ENCODE measurements around the gene MSN. TPM values are rescaled to one million over a fixed set of nuclear protein-coding genes. Genes with fewer than 3 reads are reported as not detected.

MSN gene
- total RNA-seq, 1 donor from 2014 or later = 802 TPM

GRCh38 chrX:65671966-65672365 lies 4.5 kb downstream of the MSN start:
- DNase-seq (ENCODE audit: extremely low read depth, low read depth, low spot score) = no peak

- DNase-seq (ENCODE audit: extremely low read depth, low read depth, low spot score) = no peak
Observed at GRCh38 chrX:65673857-65674203, 6.4 kb downstream of the MSN start.

- DNase-seq (ENCODE audit: extremely low read depth, low read depth, low spot score) = no peak
Observed at GRCh38 chrX:65674204-65674893, 6.9 kb downstream of the MSN start.

DNA sequence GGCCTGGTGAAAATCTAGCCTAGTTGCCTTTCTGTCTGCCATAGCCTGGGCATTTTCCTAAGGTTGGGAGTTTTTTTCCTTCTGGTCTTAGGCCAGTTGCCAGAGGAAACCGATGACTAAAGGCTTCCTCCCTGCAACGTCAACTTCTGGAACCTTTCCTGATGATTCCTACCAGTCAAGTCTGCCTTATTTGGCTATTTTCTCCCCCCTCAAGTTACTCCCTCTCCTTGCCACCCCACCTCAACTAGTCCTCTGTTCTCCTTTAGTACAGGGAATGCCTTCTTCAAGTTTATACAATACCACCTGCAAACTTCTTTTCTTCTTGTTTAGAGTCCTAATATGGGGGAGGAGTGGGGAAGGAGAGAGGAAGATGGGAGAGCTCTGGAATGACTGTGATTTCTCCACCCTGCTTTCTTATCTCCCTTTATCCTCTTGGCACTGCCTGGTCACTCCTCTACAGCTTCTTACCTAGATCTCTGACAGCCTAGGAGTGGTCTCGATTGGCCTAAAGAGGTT lies 10.6 kb downstream of the MSN start:
- peak; percentile 81 for DNase-seq (ENCODE audit: extremely low read depth, low read depth, low spot score)

DNA sequence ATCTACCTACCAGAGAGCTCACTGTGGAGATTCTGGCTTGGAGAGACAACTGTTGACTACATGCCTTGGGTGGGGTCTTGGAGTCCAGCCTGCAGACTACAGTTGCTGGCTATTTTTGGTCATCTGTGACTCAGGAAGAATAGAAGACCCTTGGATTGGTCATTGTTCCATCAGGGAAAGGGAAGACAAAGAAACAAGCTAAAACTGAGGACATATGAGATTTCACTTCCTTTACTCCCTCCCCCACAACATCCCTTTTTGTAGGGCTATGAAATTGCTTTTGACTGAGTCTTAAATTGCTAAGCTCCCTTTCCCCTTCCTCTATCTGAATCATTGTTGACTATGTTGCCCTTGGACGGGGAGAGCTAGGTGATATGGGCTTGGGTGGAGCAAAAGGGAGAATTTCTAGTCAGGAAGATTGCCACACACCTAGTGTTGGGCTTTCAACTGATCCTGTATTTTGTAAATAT lies 11.7 kb downstream of the MSN start:
- DNase-seq (ENCODE audit: extremely low read depth, low read depth, low spot score) = peak; percentile 55

GRCh38 chrX:65681810-65682209 lies 14.4 kb downstream of the MSN start:
- DNase-seq (ENCODE audit: extremely low read depth, low read depth, low spot score) = no peak

DNA sequence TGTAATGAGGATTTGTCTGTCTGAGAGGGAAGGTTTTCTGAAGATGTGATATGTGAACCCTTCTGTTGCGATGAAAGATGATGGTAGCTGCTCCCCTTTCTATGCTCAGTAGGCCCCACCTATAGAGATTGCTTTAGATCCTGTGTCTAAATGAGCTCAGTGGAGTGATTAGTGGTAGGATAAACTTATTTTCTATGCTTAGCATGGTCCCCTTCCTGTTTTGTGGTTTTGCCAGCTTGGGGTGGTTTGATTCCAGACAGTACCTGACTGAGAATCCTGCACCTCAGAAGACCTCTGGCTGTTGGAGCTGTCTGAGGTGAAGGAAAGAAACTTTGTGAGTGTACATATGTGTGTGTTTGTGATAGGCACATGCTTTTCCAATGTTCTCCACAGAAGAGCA lies 17.7 kb downstream of the MSN start:
- no peak for DNase-seq (ENCODE audit: extremely low read depth, low read depth, low spot score)

GRCh38 chrX:65686236-65686635 lies 18.8 kb downstream of the MSN start:
- DNase-seq (ENCODE audit: extremely low read depth, low read depth, low spot score) = no peak

- DNase-seq (ENCODE audit: extremely low read depth, low read depth, low spot score) = no peak
Observed at GRCh38 chrX:65687367-65687766, 19.9 kb downstream of the MSN start.

DNA sequence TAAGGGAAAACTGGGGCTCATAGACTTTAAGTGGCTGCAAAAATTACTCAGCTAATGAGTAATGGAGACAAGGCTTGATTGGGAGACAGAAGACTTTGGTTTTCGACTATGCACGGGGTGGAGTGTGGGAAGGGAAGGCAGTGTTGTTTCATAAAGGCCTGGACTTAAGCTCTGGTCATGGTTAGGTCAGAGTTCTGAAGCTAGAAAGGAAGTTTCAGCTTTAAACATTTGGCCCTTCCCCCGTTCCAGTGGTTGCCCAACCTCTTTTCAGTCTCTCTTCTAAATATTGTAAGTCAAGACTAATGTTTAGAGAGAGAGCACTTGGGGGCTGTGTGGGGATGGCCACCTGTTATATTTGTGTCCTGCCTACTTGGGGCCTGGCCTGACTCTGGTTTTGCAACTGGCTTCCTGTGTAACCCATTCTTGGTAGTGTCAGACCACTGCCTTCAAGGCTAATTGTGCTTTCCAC lies 21.0 kb downstream of the MSN start:
- no peak for DNase-seq (ENCODE audit: extremely low read depth, low read depth, low spot score)

- no peak for DNase-seq (ENCODE audit: extremely low read depth, low read depth, low spot score)
Observed at GRCh38 chrX:65689377-65689776, 21.9 kb downstream of the MSN start.

- DNase-seq (ENCODE audit: extremely low read depth, low read depth, low spot score) = no peak
Observed at GRCh38 chrX:65690057-65690855, 22.8 kb downstream of the MSN start.

GRCh38 chrX:65695849-65696449 lies 28.5 kb downstream of the MSN start:
- no peak for DNase-seq (ENCODE audit: extremely low read depth, low read depth, low spot score)

- DNase-seq (ENCODE audit: extremely low read depth, low read depth, low spot score) = no peak
Observed at GRCh38 chrX:65696613-65697012, 29.2 kb downstream of the MSN start.

- no peak for DNase-seq (ENCODE audit: extremely low read depth, low read depth, low spot score)
Observed at GRCh38 chrX:65697211-65697641, 29.8 kb downstream of the MSN start.

GRCh38 chrX:65697915-65698796 lies 30.7 kb downstream of the MSN start:
- DNase-seq (ENCODE audit: extremely low read depth, low read depth, low spot score) = no peak

GRCh38 chrX:65702956-65703355 lies 35.5 kb downstream of the MSN start:
- no peak for DNase-seq (ENCODE audit: extremely low read depth, low read depth, low spot score)

GRCh38 chrX:65705439-65705838 lies 38.0 kb downstream of the MSN start:
- DNase-seq (ENCODE audit: extremely low read depth, low read depth, low spot score) = no peak

DNA sequence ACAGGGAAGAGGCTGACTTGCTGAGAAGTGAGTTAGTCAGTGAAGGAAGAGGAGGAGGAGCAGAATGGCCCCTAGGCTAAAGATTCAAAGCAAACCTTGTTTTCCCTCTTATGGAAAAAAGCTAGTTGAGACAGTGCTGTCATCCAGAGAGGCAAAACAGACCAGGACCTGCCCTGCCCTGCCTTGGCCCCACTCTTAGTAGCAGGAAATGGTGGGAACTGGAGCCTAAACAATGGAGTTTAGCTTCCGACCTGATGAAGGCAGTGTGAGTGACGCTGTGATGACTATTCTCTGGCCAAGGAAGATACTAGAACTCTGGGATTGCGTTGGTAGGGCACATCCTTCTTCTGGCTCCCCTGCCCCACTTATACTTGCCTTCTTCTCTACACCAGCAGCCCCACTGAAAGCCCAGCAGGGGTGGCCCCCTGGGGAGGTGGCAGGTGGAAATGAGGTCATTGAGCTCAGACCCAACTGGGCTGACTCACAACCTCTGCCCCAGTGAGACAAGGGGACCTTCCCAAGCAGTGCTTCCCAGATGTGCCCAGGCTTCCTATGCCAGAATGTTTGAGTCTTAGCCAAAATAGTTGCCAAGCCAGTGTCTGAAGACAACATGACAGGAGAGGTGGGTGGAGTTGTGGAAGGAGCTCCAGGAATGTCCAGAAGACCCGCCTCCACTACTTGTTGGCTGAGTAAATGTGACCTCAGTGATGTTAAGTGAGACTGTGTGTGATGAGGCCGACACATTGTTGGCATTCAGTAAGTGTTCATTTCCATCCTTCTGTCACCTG lies 38.8 kb downstream of the MSN start:
- peak; percentile 72 for DNase-seq (ENCODE audit: extremely low read depth, low read depth, low spot score)

DNA sequence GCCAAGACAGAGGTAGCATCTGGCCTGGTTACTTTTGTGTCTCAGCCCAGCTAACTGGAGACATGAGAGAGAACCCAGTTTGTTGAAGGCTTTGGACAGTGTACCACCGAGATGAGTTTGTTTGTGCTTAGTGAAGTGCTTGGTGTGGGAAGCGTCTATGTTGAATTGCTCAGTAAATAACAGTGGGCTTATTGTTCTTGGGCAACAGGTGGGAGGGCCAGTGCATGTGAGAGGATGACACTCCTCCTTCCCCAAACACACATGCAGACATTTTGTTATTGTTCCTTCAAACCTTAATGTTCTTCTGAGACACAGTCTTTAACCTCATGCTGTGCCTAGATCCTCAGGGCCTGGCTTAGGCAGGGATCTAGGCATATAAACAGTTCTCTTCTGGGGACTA lies 39.7 kb downstream of the MSN start:
- DNase-seq (ENCODE audit: extremely low read depth, low read depth, low spot score) = no peak

Measured in glomerular endothelial cell (primary cell).